Hematopoietic multipotent progenitor cell treated with erythropoietin and hydrocortisone succinate and interleukin-3 and kit ligand, for 4 days (in vitro differentiated cells): ENCODE measurements around the gene SNX30.

Source experiments
- DNase-seq: peaks from one replicate; pipeline ENCODE4 v3.0.0-alpha.2; 2015

Gene SNX30

GRCh38 chr9:112891521-112891920, 141.0 kb downstream of the SNX30 start:
- DNase-seq = no peak

GRCh38 chr9:112892981-112893380, 142.4 kb downstream of the SNX30 start:
- DNase-seq = no peak

- DNase-seq = no peak
Measured at GRCh38 chr9:112894041-112894440, 143.5 kb downstream of the SNX30 start.

GRCh38 chr9:112894699-112895098, 144.1 kb downstream of the SNX30 start:
- peak; percentile 59 for DNase-seq

GRCh38 chr9:112896131-112896530, 145.6 kb downstream of the SNX30 start:
- DNase-seq = no peak

GRCh38 chr9:112898872-112899311, 148.3 kb downstream of the SNX30 start:
- DNase-seq = peak; percentile 33

- no peak for DNase-seq
Measured at GRCh38 chr9:112900488-112900887, 149.9 kb downstream of the SNX30 start.

- DNase-seq = no peak
Measured at GRCh38 chr9:112900901-112901300, 150.3 kb downstream of the SNX30 start.

- DNase-seq = no peak
Measured at GRCh38 chr9:112905084-112905483, 154.5 kb downstream of the SNX30 start.

- no peak for DNase-seq
Measured at GRCh38 chr9:112911736-112912135, 161.2 kb downstream of the SNX30 start.

- DNase-seq = no peak
Measured at GRCh38 chr9:112912636-112913035, 162.1 kb downstream of the SNX30 start.

GRCh38 chr9:112913326-112913725, 162.8 kb downstream of the SNX30 start:
- DNase-seq = no peak

GRCh38 chr9:112914524-112914923, 164.0 kb downstream of the SNX30 start:
- DNase-seq = peak; percentile 24

GRCh38 chr9:112917047-112917986, 166.8 kb downstream of the SNX30 start:
- no peak for DNase-seq

- no peak for DNase-seq
Measured at GRCh38 chr9:112917987-112918362, 167.4 kb downstream of the SNX30 start.

- peak; percentile 80 for DNase-seq
Measured at GRCh38 chr9:112921549-112921948, 171.0 kb downstream of the SNX30 start.
